Measurements from ENCODE around the gene LCE1E.

- TF ChIP-seq CTCF (conservative IDR thresholded peaks at IDR 0.05; ENCODE audit: low read length) (peak; percentile 55), EZH2phosphoT487 (IDR thresholded peaks at IDR 0.05; ENCODE audit: borderline replicate concordance, low read depth, low read length) (no peak)
These were observed 8.4 kb upstream of the LCE1E start for GRCh38 chr1:152777510-152778137.
